Measurements from ENCODE around the gene SCN1B. TPM values are rescaled to one million over a fixed set of nuclear protein-coding genes. Genes with fewer than 3 reads are reported as not detected.
A peak's percentile ranks its signal among the peaks of the same experiment; 100 is the strongest.

The SCN1B gene
- total RNA-seq, 1 experiment from 2014 or later = 8.0 TPM

GRCh38 chr19:35056513-35057063 lies 26.3 kb downstream of the SCN1B start (continued):
- no peak for TF ChIP-seq ARID4B (CRISPR knock-in tag; IDR thresholded peaks at IDR 0.05; ENCODE audit: borderline replicate concordance)
- TF ChIP-seq E2F1 (CRISPR knock-in tag; IDR thresholded peaks at IDR 0.05) = no peak
- TF ChIP-seq, protein P1, sequence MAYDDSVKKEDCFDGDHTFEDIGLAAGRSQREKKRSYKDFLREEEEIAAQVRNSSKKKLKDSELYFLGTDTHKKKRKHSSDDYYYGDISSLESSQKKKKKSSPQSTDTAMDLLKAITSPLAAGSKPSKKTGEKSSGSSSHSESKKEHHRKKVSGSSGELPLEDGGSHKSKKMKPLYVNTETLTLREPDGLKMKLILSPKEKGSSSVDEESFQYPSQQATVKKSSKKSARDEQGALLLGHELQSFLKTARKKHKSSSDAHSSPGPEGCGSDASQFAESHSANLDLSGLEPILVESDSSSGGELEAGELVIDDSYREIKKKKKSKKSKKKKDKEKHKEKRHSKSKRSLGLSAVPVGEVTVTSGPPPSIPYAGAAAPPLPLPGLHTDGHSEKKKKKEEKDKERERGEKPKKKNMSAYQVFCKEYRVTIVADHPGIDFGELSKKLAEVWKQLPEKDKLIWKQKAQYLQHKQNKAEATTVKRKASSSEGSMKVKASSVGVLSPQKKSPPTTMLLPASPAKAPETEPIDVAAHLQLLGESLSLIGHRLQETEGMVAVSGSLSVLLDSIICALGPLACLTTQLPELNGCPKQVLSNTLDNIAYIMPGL (CRISPR knock-in tag; IDR thresholded peaks at IDR 0.05) = no peak
- no peak for TF ChIP-seq ZNF671 (CRISPR knock-in tag; IDR thresholded peaks at IDR 0.05)
- no peak for TF ChIP-seq ZNF396 (CRISPR knock-in tag; IDR thresholded peaks at IDR 0.05; ENCODE audit: borderline replicate concordance)

- ChIA-PET CTCF (interaction anchor here (0.7 to 3.1 kb wide), 6 partner anchors 8 to 83 kb away, joined by 3 to 19 read pairs (median 7); no protein-coding TSS in a partner anchor), POLR2A (no interaction called here)
- TF ChIP-seq, protein P2, sequence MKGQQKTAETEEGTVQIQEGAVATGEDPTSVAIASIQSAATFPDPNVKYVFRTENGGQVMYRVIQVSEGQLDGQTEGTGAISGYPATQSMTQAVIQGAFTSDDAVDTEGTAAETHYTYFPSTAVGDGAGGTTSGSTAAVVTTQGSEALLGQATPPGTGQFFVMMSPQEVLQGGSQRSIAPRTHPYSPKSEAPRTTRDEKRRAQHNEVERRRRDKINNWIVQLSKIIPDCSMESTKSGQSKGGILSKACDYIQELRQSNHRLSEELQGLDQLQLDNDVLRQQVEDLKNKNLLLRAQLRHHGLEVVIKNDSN (CRISPR knock-in tag; IDR thresholded peaks at IDR 0.05) = no peak
- TF ChIP-seq HMGA2 (CRISPR knock-in tag; IDR thresholded peaks at IDR 0.05) = peak; percentile 97
These were observed 28.1 kb downstream of the SCN1B start for GRCh38 chr19:35058370-35058769.

GRCh38 chr19:35059006-35059798 lies 28.9 kb downstream of the SCN1B start:
- CTCF ChIA-PET = interaction anchor here (0.7 to 3.1 kb wide), 6 partner anchors 7 to 82 kb away, joined by 3 to 19 read pairs (median 7); no protein-coding TSS in a partner anchor
- H3K4me3 Mint-ChIP-seq = no peak overlapping the region
- TF ChIP-seq, protein P3, sequence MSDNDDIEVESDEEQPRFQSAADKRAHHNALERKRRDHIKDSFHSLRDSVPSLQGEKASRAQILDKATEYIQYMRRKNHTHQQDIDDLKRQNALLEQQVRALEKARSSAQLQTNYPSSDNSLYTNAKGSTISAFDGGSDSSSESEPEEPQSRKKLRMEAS (CRISPR knock-in tag; IDR thresholded peaks at IDR 0.05) = no peak
- peak; percentile 50; the same call in 1 of the 2 replicates for TF ChIP-seq ZNF121 (CRISPR knock-in tag; IDR thresholded peaks at IDR 0.05)
- peaks cover 21% of the 10 kb centered on the region for H3K27me3 Mint-ChIP-seq (ENCODE audit: low read depth)
- no peak overlapping the region for H3K27ac Mint-ChIP-seq
- H3K9me3 Mint-ChIP-seq = no peaks in the 10 kb centered on the region
- DNase-seq (ENCODE audit: low spot score) (no peak), ATAC-seq (peak; percentile 43)
- POLR2A ChIA-PET = interaction anchor here (0.6 kb wide), 1 partner anchor 685 kb away, joined by 4 read pairs; no protein-coding TSS in a partner anchor
- no peaks in the 10 kb centered on the region for H3K36me3 Mint-ChIP-seq
- H3K4me1 Mint-ChIP-seq = peaks cover 15% of the 10 kb centered on the region

More at GRCh38 chr19:35058370-35058769, 28.1 kb downstream of the SCN1B start:
- H3K27ac Mint-ChIP-seq = no peak overlapping the region
- H3K4me1 Mint-ChIP-seq = peaks cover 15% of the 10 kb centered on the region
- ATAC-seq (no peak), DNase-seq (ENCODE audit: low spot score) (no peak)
- no peaks in the 10 kb centered on the region for H3K36me3 Mint-ChIP-seq
- peaks cover 14% of the 10 kb centered on the region for H3K27me3 Mint-ChIP-seq (ENCODE audit: low read depth)
- H3K9me3 Mint-ChIP-seq = no peaks in the 10 kb centered on the region
- H3K4me3 Mint-ChIP-seq = no peak overlapping the region

- no peak for DNase-seq (ENCODE audit: low spot score)
- POLR2A ChIA-PET = no interaction called here
- Mint-ChIP-seq H3K36me3 (no peaks in the 10 kb centered on the region), H3K27ac (no peak overlapping the region), H3K4me1 (peaks cover 15% of the 10 kb centered on the region), H3K9me3 (no peaks in the 10 kb centered on the region), H3K27me3 (ENCODE audit: low read depth) (peaks cover 24% of the 10 kb centered on the region), H3K4me3 (no peak overlapping the region)
- ATAC-seq = no peak
- CTCF ChIA-PET = interaction anchor here (1.9 to 3.1 kb wide), 2 partner anchors 16 to 81 kb away, joined by 9 to 16 read pairs; no protein-coding TSS in a partner anchor
- TF ChIP-seq CREM (CRISPR knock-in tag; IDR thresholded peaks at IDR 0.05) = no peak
- TF ChIP-seq, protein P4, sequence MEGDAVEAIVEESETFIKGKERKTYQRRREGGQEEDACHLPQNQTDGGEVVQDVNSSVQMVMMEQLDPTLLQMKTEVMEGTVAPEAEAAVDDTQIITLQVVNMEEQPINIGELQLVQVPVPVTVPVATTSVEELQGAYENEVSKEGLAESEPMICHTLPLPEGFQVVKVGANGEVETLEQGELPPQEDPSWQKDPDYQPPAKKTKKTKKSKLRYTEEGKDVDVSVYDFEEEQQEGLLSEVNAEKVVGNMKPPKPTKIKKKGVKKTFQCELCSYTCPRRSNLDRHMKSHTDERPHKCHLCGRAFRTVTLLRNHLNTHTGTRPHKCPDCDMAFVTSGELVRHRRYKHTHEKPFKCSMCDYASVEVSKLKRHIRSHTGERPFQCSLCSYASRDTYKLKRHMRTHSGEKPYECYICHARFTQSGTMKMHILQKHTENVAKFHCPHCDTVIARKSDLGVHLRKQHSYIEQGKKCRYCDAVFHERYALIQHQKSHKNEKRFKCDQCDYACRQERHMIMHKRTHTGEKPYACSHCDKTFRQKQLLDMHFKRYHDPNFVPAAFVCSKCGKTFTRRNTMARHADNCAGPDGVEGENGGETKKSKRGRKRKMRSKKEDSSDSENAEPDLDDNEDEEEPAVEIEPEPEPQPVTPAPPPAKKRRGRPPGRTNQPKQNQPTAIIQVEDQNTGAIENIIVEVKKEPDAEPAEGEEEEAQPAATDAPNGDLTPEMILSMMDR (IDR thresholded peaks at IDR 0.05) = no peak
- TF ChIP-seq TEAD1 (CRISPR knock-in tag; IDR thresholded peaks at IDR 0.05) = no peak
- no peak for TF ChIP-seq KAT7 (CRISPR knock-in tag; IDR thresholded peaks at IDR 0.05; ENCODE audit: borderline replicate concordance)
- TF ChIP-seq EMX1 (CRISPR knock-in tag; IDR thresholded peaks at IDR 0.05) = no peak
- no peak for TF ChIP-seq NR2C2 (CRISPR knock-in tag; IDR thresholded peaks at IDR 0.05)
- no peak for TF ChIP-seq OVOL2 (CRISPR knock-in tag; IDR thresholded peaks at IDR 0.05; ENCODE audit: borderline replicate concordance)
- TF ChIP-seq, protein P3 (CRISPR knock-in tag; IDR thresholded peaks at IDR 0.05) = no peak
These were observed 29.5 kb downstream of the SCN1B start for GRCh38 chr19:35059799-35060091.
